NCI-H1105 (cell line): ENCODE data around the gene ATP2B2.

Experiments used
- DNase-seq: peaks from one replicate; lab custom pipeline; 2025; lab: John Stamatoyannopoulos, UW

ATP2B2 gene

DNA sequence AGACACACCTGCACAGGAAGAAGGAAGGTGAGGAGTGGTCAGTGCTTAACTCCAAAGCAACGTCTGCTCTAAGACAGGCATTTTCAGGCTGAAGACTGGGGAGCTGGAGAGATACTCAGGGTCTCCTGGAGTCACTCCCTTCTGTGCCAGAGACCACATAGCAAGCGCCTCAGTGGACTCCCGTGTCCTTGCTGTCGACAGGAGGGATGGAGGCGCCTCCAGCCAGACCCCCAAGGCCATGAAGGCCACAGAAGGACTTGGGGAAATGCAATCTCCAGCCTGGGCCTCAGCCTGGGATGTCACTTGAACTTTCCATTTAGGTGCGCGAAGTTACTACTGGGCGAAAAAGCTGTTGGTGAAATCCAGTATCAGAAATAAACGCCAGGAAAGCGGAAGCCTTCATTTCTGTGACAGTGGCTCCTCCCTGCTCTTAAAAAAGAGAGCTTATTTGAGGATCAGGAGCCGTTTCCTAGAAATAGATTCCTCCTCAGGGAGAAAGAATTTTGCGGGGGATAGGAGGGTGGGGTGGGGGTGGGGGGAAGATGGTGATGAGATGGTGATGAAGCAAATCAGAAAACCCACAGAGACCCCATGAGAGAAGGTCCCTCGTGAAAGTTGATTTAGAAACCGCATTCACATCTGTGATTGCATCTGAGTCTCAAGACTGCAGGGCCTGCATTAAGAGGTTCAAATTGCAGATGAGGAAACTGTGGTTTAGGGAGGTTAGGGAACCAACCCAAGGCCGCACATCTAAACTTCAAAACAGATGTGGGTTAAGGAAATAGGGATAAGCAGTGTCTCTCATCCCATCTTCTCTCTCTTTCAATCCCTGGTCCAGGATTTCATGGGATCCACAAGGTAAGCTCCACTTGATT is 78.8 kb downstream of the ATP2B2 start:
- no peak for DNase-seq

DNA sequence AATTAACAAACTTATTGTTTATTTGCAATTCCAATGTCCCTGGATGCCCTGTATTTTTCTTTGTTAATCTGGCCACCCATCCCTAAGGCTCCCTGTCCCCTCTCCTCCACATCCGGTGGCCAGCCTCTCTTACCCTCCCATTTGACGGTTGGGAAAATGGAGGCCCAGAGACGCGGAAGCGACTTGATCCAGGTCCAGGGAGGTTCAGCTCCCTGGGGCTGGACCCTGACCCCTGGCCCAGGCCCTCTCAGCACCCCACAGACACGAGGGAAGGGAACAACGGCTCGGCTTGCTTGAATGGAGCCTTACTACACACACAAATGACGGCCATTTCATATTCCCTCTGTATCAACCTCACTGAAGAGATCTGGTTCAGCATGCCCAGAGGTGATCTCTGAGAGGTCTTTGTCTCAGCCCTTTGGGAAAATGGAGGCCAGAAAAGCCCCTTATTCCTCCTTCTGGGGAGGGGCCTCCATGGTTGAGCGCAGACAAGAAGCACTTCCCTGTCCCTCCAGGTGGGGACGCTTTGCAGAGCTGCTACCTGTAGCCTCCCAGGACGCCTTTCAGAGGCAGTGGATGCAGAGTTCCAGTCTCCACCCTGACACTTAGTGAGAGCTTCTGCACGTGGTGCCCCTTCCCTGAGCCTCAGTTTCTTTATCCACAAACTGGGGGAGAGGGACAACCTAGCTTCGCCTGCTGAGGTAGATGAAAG is 82.1 kb downstream of the ATP2B2 start:
- no peak for DNase-seq

GRCh38 chr3:10421996-10422395 is 83.4 kb downstream of the ATP2B2 start:
- DNase-seq = no peak

GRCh38 chr3:10420745-10421475 is 84.5 kb downstream of the ATP2B2 start:
- DNase-seq = no peak

- no peak for DNase-seq
Observed at GRCh38 chr3:10419637-10420232, 85.7 kb downstream of the ATP2B2 start.

DNA sequence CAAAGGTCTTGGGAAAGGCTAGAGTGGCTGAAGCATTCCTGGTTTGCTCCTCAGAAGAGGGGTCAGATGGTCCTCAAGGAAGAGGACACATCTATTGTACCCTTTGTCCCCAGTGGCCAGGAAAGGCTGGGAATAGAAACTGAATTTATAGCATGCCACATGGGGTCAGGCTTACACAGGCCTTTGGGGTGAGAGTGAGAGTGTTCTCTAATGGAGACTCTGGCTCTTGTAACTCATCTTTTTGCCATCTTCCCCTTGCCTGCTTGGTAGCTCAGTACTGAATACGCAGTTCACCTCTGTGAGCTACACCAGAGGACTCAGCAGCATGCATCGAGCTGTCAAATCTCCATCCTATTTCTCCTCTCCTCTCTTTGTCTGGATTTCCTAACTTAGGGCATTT is 87.5 kb downstream of the ATP2B2 start:
- no peak for DNase-seq

DNA sequence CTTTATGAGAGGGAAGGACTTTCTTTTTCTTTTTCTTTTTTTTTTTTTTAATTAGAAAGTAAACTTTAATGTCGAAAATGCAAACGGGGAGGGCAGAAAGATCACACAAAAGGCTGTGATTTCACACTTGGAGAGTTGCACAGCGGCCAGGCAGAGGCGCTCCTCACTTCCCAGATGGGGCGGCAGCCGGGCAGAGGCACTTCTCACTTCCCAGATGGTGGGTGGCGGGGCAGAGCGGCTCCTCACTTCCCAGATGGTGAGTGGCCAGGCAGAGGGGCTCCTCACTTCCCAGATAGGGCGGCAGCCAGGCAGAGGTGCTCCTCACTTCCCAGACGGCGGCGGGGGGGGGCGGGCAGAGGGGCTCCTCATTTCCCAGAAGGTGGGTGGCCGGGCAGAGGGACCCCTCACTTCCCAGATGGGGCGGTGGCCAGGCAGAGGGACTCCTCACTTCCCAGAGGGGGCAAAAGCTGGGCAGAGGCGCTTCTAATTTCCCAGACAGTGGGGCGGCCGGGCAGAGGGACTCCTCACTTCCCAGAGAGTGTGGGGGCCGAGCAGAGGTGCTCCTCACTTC is 88.6 kb downstream of the ATP2B2 start:
- DNase-seq = no peak

GRCh38 chr3:10413041-10413440 is 92.3 kb downstream of the ATP2B2 start:
- DNase-seq = no peak

GRCh38 chr3:10411598-10412332 is 93.6 kb downstream of the ATP2B2 start:
- no peak for DNase-seq

GRCh38 chr3:10410383-10411002 is 94.9 kb downstream of the ATP2B2 start:
- no peak for DNase-seq

GRCh38 chr3:10408680-10409079 is 96.7 kb downstream of the ATP2B2 start:
- no peak for DNase-seq

DNA sequence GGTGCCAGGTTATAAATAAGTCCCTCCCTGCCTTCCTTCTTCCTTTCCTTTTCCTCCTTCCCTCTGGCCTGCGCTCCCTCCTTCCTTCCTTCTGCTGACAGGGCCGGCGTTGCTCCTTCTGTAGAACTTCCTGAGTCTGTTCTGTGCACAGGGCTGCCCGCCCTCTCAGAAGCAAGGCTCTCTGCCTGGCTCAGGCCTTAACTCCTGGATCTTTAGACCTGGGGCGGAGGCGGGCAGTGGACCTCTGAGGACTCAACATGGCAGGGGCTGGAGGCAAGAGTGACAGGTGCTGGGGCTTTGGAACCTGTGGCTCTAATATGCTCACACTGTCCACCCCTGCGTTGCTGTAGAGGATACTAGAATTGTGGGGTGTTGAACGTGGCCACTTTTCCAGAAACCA is 98.0 kb downstream of the ATP2B2 start:
- no peak for DNase-seq

- DNase-seq = no peak
Observed at GRCh38 chr3:10406414-10406813, 99.0 kb downstream of the ATP2B2 start.

DNA sequence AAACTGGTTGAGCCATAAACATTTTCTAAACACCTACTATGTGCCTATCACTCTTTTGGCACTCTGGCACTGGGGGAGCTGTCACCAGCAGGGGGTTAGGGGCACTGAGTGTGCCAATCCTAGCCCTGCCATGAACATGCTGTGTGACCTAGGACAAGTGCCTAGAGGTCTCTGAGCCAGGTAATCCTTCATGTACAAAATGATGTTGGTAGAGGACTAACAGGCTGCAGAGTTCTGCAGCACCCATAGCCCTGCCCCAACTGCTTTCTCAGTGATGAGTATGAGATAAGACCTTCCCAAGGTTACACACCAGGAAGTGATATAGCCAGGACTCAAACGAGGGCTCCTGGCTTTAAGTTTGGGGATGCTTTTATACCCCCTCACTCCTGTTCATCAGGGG is 99.6 kb downstream of the ATP2B2 start:
- no peak for DNase-seq

- DNase-seq = no peak
Observed at GRCh38 chr3:10404876-10405275, 100.5 kb downstream of the ATP2B2 start.

DNA sequence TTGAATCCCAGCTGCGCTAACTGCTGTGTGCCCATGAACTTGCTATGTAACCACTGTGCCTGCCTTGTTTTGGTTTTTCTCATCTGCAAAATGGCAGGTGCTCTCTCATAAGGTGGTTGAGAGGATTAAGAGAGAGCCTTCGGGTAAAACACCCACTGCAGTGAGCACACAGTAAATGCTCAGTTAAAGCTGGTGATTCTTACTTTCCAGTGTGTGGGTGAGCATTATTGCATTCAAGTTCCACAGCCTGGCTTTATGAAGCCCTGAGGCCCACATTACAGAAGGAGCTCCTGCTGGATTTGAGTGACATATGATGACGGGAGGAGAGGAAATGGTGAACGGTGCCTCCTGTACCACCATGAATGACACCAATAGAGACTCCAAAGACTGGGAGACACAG is 101.0 kb downstream of the ATP2B2 start:
- DNase-seq = no peak

GRCh38 chr3:10401990-10402761 is 103.2 kb downstream of the ATP2B2 start:
- DNase-seq = no peak

DNA sequence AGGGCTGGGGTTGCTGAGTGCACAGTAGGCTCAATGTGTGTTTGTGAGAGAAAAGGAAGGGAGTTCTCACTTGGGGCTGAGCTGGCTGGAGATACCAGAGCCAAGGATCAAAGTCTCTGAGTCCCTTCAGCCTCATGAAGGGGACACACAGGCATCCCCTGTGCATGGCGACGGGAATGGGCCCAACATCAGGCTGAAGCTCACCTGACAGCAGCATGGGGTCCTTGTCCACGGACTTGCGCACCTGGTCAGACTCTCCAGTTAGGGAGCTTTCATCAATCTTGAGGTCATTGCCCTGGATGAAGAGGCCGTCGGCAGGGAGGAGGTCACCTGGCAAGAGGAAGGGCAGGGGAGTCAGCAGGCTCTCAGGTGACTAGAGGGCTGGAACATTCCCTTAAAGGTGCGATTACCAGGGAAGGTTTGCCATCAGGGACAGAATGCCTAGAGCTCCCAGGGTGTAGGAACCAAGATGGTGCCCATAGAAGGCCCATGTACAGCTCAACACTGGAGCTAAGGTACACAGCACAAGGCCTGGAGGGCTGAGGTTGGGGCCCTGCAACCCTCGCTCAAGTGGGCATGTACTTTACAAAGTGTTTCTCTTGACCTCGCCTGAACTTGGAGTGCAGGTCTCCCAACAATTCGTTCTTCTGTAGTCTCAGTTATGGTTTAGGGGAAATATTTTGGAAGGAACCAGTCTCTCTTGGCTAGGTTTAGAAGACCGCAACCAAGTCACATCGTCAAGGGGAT is 104.5 kb downstream of the ATP2B2 start:
- no peak for DNase-seq

GRCh38 chr3:10400050-10400748 is 105.2 kb downstream of the ATP2B2 start:
- DNase-seq = no peak
